Endothelial cell of umbilical vein (primary cell): ENCODE results near the gene DENND1B. TPM values are rescaled to one million over a fixed set of nuclear protein-coding genes. Genes with fewer than 3 reads are reported as not detected.

Source experiments
- BruUV-seq: library from RNA; stranded (reverse); fragments of 400-500 nt; replicated peaks from 2 replicates; lab custom pipeline; 2021; lab: Mats Ljungman, UMichigan
- CTCF ChIA-PET: fragments of 300-600, 350-600 bp; sonication (Branson Sonifier 250); formaldehyde crosslinking; loops from one replicate; lab custom pipeline; 2021; ENCODE audit warnings: antibody characterized with exemption, inconsistent platforms; lab: Charles Lee
- POLR2A ChIA-PET: fragments of 300-600, 350-600 bp; sonication (Branson Sonifier 250); formaldehyde crosslinking; loops from one replicate; lab custom pipeline; 2021; ENCODE audit warnings: antibody characterized with exemption, inconsistent platforms; lab: Charles Lee
- DNase-seq: peaks from one replicate; pipeline ENCODE4 v3.0.0-alpha.2; 2011; ENCODE audit warnings: low read depth, low spot score
- FAIRE-seq: peaks from 2 replicates; lab custom pipeline; 2011; peaks lifted over from hg19 to GRCh38; lab: Jason Lieb, UNC
- H2AFZ ChIP-seq: 2 replicates; pipeline ENCODE4 v1.6.0; 2012; ENCODE audit warnings: low read depth, low read length, control low read depth, inconsistent platforms
- H3K27ac ChIP-seq: 2 replicates; pipeline ENCODE4 v1.5.1; 2011; ENCODE audit warnings: low read depth, mild to moderate bottlenecking, control low read depth, low read length, moderate library complexity; ENCODE audit not compliant: insufficient read depth
- H3K27me3 ChIP-seq, 2 experiments: 2 replicates each; pipeline versions ENCODE4 v1.6.0 to v1.6.1; 2011; ENCODE audit warnings: low read length in 2 of 2, mixed read lengths in 1 of 2; ENCODE audit not compliant: control insufficient read depth in 2 of 2, insufficient read depth in 2 of 2
- H3K36me3 ChIP-seq, 2 experiments: 2 replicates in 1 of 2; 3 replicates in 1 of 2; pipeline ENCODE4 v1.5.1; 2011; ENCODE audit warnings: low read length in 2 of 2, mild to moderate bottlenecking in 1 of 2, moderate library complexity in 1 of 2; ENCODE audit not compliant: control insufficient read depth in 2 of 2, insufficient read depth in 2 of 2; ENCODE audit errors: extremely low read depth in 1 of 2
- H3K4me1 ChIP-seq: 3 replicates; pipeline ENCODE4 v1.5.1; 2011; ENCODE audit warnings: mild to moderate bottlenecking, low read length; ENCODE audit not compliant: control insufficient read depth, insufficient read depth; ENCODE audit errors: extremely low read depth
- H3K4me2 ChIP-seq: 2 replicates; pipeline ENCODE4 v1.6.1; 2011; ENCODE audit warnings: low read length, control low read depth, mixed read lengths; ENCODE audit not compliant: insufficient read depth
- H3K4me3 ChIP-seq, 3 experiments: fragments of 200-600 bp in 1 of 3; sonication (generic), shearing (Covaris generic) in 1 of 3; replicated peaks in 1 of 3; 2 replicates each; pipeline ENCODE4 v1.5.1; 2011 to 2016; ENCODE audit warnings: control low read depth in 3 of 3, low read length in 3 of 3, mild to moderate bottlenecking in 2 of 3, inconsistent platforms in 1 of 3, low read depth in 1 of 3, moderate library complexity in 1 of 3; ENCODE audit not compliant: insufficient read depth in 1 of 3
- H3K79me2 ChIP-seq: 2 replicates; pipeline ENCODE4 v1.6.0; 2012; ENCODE audit warnings: low read length, inconsistent platforms; ENCODE audit not compliant: control insufficient read depth, insufficient read depth
- H3K9ac ChIP-seq: replicated peaks from 2 replicates; pipeline ENCODE3; 2011; ENCODE audit warnings: low read length, control low read depth; ENCODE audit not compliant: insufficient read depth; ENCODE audit errors: extremely low read depth
- H3K9me1 ChIP-seq: replicated peaks from 3 replicates; pipeline ENCODE4 v1.6.0; 2011; ENCODE audit warnings: mild to moderate bottlenecking, low read length; ENCODE audit not compliant: control insufficient read depth, insufficient read depth; ENCODE audit errors: extremely low read depth
- H3K9me3 ChIP-seq: replicated peaks from 2 replicates; pipeline ENCODE4 v1.5.1; 2012; ENCODE audit warnings: low read length, inconsistent platforms; ENCODE audit not compliant: control insufficient read depth, insufficient read depth
- H4K20me1 ChIP-seq: replicated peaks from 2 replicates; pipeline ENCODE3; 2011; ENCODE audit warnings: mild to moderate bottlenecking, low read length; ENCODE audit not compliant: control insufficient read depth, insufficient read depth; ENCODE audit errors: extremely low read depth
- CTCF ChIP-seq, 2 donors: IDR thresholded peaks; 1 replicate in 1 of 2; 2 replicates in 1 of 2; pipeline ENCODE4 v1.5.1; 2011; ENCODE audit warnings: low read length in 2 of 2, mild to moderate bottlenecking in 2 of 2, moderate library complexity in 2 of 2, control low read depth in 1 of 2, inconsistent platforms in 1 of 2, low read depth in 1 of 2; ENCODE audit not compliant: insufficient read depth in 1 of 2; ENCODE audit errors: extremely low read depth in 1 of 2
- EZH2 ChIP-seq: IDR thresholded peaks from 2 replicates; pipeline ENCODE4 v1.6.1; 2012; ENCODE audit warnings: borderline replicate concordance, low read depth, mild to moderate bottlenecking, moderate library complexity, low read length, inconsistent platforms; ENCODE audit not compliant: severe bottlenecking
- FOS ChIP-seq: IDR thresholded peaks from 2 replicates; pipeline ENCODE4 v1.6.1; 2011; ENCODE audit warnings: mild to moderate bottlenecking, low read length, moderate library complexity, borderline replicate concordance; ENCODE audit not compliant: insufficient read depth
- GATA2 ChIP-seq: IDR thresholded peaks from 2 replicates; pipeline ENCODE4 v1.7.0; 2011; ENCODE audit warnings: low read depth, mild to moderate bottlenecking, moderate library complexity, mixed read lengths, low read length; ENCODE audit not compliant: insufficient read length, insufficient read depth
- JUN ChIP-seq: IDR thresholded peaks from 2 replicates; pipeline ENCODE4 v1.6.1; 2011; ENCODE audit warnings: borderline replicate concordance, low read depth; ENCODE audit not compliant: insufficient read length, insufficient read depth
- MAX ChIP-seq: IDR thresholded peaks from 2 replicates; pipeline ENCODE4 v1.6.1; 2011; ENCODE audit not compliant: insufficient read depth, insufficient read length
- MYC ChIP-seq: IDR thresholded peaks from one replicate; pipeline ENCODE4 v1.6.1; 2011; ENCODE audit warnings: mild to moderate bottlenecking, low read depth, low read length
- POLR2A ChIP-seq: IDR thresholded peaks from 2 replicates; pipeline ENCODE4 v1.6.1; 2012; ENCODE audit warnings: low read depth, mild to moderate bottlenecking, control low read depth, low read length
- POLR2AphosphoS5 ChIP-seq: IDR thresholded peaks from 2 replicates; pipeline ENCODE4 v1.6.1; 2012; ENCODE audit warnings: low read depth, mild to moderate bottlenecking, control low read depth, low read length, moderate library complexity; ENCODE audit not compliant: insufficient read depth
- dilution Hi-C: fragments of 300-500 bp; cut with MboI; formaldehyde crosslinking; loops from one replicate; pipeline ENCODE4 v1.15.0; 2019; ENCODE audit warnings: low sequenced_read_pairs; ENCODE audit not compliant: extremely low pct_ligation_motif_present
- intact Hi-C: fragments of 100-400 bp; cut with micrococcal nuclease; formaldehyde crosslinking; loops from one replicate; pipeline ENCODE4 v1.10.0; 2022
- polyA plus RNA-seq, 4 experiments: library from polyadenylated mRNA; depleted of rRNA in 3 of 4; stranded (reverse) in 3 of 4; unstranded in 1 of 4; fragments of >200 nt; gene quantifications; 2 replicates each; pipeline versions ENCODE4 v1.2.1 to v1.2.3, GENCODE V29; 2011 to 2012; ENCODE audit warnings: missing spikeins in 1 of 4
- total RNA-seq: library from RNA; stranded (reverse); gene quantifications from 2 replicates; pipeline ENCODE4 v1.2.3, GENCODE V29; 2021

The DENND1B gene
- total and polyA plus RNA-seq, 2 donors (not counting 3 experiments of a cell fraction or from before 2014, with no cell fraction given): 0.97 to 3.3 TPM

- no peak overlapping the region for H3K4me3 ChIP-seq
- CTCF ChIA-PET: interaction anchor here (1.1 to 2.1 kb wide), 3 partner anchors 11 to 47 kb away, joined by 3 to 7 read pairs (median 3); no protein-coding TSS in a partner anchor
- FAIRE-seq: no peak
- dilution Hi-C loops (no loop called here), intact Hi-C loops (no loop called here)
- H3K27ac ChIP-seq: no peak overlapping the region
- peaks cover 4% of the 10 kb centered on the region for H3K4me1 ChIP-seq
- no peak overlapping the region for H3K9ac ChIP-seq
- BruUV-seq: no TSS peak
- no peaks in the 10 kb centered on the region for H3K9me3 ChIP-seq
- no peaks in the 10 kb centered on the region for H4K20me1 ChIP-seq
- no peaks in the 10 kb centered on the region for H3K79me2 ChIP-seq
- H3K9me1 ChIP-seq: no peaks in the 10 kb centered on the region
- POLR2A ChIA-PET: no interaction called here
- H3K36me3 ChIP-seq: no peaks in the 10 kb centered on the region
- TF ChIP-seq JUN (no peak), MYC (no peak), POLR2A (no peak), CTCF (IDR thresholded peaks at IDR 0.05; ENCODE audit: extremely low read depth in 1 of 2, insufficient read depth in 1 of 2, low read depth in 1 of 2, low read length in 2 of 2) (no peak), POLR2AphosphoS5 (no peak), EZH2 (no peak), MAX (no peak), FOS (no peak), GATA2 (no peak)
- no peak overlapping the region for H2AFZ ChIP-seq
- no peaks in the 10 kb centered on the region for H3K27me3 ChIP-seq
- DNase-seq: no peak
- H3K4me2 ChIP-seq: no peak overlapping the region
Observed at GRCh38 chr1:197638316-197638715, 137.0 kb downstream of the DENND1B start.
